Endothelial cell of umbilical vein (primary cell): Measurements from ENCODE around the gene CRKL. TPM values are rescaled to one million over a fixed set of nuclear protein-coding genes. Genes with fewer than 3 reads are reported as not detected.

Experiments
- BruUV-seq: library from RNA; stranded (reverse); fragments of 400-500 nt; replicated peaks from 2 replicates; lab custom pipeline; 2021; lab: Mats Ljungman, UMichigan
- CTCF ChIA-PET: fragments of 300-600, 350-600 bp; sonication (Branson Sonifier 250); formaldehyde crosslinking; loops from one replicate; lab custom pipeline; 2021; ENCODE audit warnings: antibody characterized with exemption, inconsistent platforms; lab: Charles Lee
- POLR2A ChIA-PET: fragments of 300-600, 350-600 bp; sonication (Branson Sonifier 250); formaldehyde crosslinking; loops from one replicate; lab custom pipeline; 2021; ENCODE audit warnings: antibody characterized with exemption, inconsistent platforms; lab: Charles Lee
- DNase-seq: peaks from one replicate; pipeline ENCODE4 v3.0.0-alpha.2; 2011; ENCODE audit warnings: low read depth, low spot score
- FAIRE-seq: peaks from 2 replicates; lab custom pipeline; 2011; peaks lifted over from hg19 to GRCh38; lab: Jason Lieb, UNC
- H2AFZ ChIP-seq: 2 replicates; pipeline ENCODE4 v1.6.0; 2012; ENCODE audit warnings: low read depth, low read length, control low read depth, inconsistent platforms
- H3K27ac ChIP-seq: 2 replicates; pipeline ENCODE4 v1.5.1; 2011; ENCODE audit warnings: low read depth, mild to moderate bottlenecking, control low read depth, low read length, moderate library complexity; ENCODE audit not compliant: insufficient read depth
- H3K27me3 ChIP-seq, 2 experiments: 2 replicates each; pipeline versions ENCODE4 v1.6.0 to v1.6.1; 2011; ENCODE audit warnings: low read length in 2 of 2, mixed read lengths in 1 of 2; ENCODE audit not compliant: control insufficient read depth in 2 of 2, insufficient read depth in 2 of 2
- H3K36me3 ChIP-seq, 2 experiments: 2 replicates in 1 of 2; 3 replicates in 1 of 2; pipeline ENCODE4 v1.5.1; 2011; ENCODE audit warnings: low read length in 2 of 2, mild to moderate bottlenecking in 1 of 2, moderate library complexity in 1 of 2; ENCODE audit not compliant: control insufficient read depth in 2 of 2, insufficient read depth in 2 of 2; ENCODE audit errors: extremely low read depth in 1 of 2
- H3K4me1 ChIP-seq: 3 replicates; pipeline ENCODE4 v1.5.1; 2011; ENCODE audit warnings: mild to moderate bottlenecking, low read length; ENCODE audit not compliant: control insufficient read depth, insufficient read depth; ENCODE audit errors: extremely low read depth
- H3K4me2 ChIP-seq: 2 replicates; pipeline ENCODE4 v1.6.1; 2011; ENCODE audit warnings: low read length, control low read depth, mixed read lengths; ENCODE audit not compliant: insufficient read depth
- H3K4me3 ChIP-seq, 3 experiments: fragments of 200-600 bp in 1 of 3; sonication (generic), shearing (Covaris generic) in 1 of 3; replicated peaks in 1 of 3; 2 replicates each; pipeline ENCODE4 v1.5.1; 2011 to 2016; ENCODE audit warnings: control low read depth in 3 of 3, low read length in 3 of 3, mild to moderate bottlenecking in 2 of 3, inconsistent platforms in 1 of 3, low read depth in 1 of 3, moderate library complexity in 1 of 3; ENCODE audit not compliant: insufficient read depth in 1 of 3
- H3K79me2 ChIP-seq: 2 replicates; pipeline ENCODE4 v1.6.0; 2012; ENCODE audit warnings: low read length, inconsistent platforms; ENCODE audit not compliant: control insufficient read depth, insufficient read depth
- H3K9ac ChIP-seq: replicated peaks from 2 replicates; pipeline ENCODE3; 2011; ENCODE audit warnings: low read length, control low read depth; ENCODE audit not compliant: insufficient read depth; ENCODE audit errors: extremely low read depth
- H3K9me1 ChIP-seq: replicated peaks from 3 replicates; pipeline ENCODE4 v1.6.0; 2011; ENCODE audit warnings: mild to moderate bottlenecking, low read length; ENCODE audit not compliant: control insufficient read depth, insufficient read depth; ENCODE audit errors: extremely low read depth
- H3K9me3 ChIP-seq: replicated peaks from 2 replicates; pipeline ENCODE4 v1.5.1; 2012; ENCODE audit warnings: low read length, inconsistent platforms; ENCODE audit not compliant: control insufficient read depth, insufficient read depth
- H4K20me1 ChIP-seq: replicated peaks from 2 replicates; pipeline ENCODE3; 2011; ENCODE audit warnings: mild to moderate bottlenecking, low read length; ENCODE audit not compliant: control insufficient read depth, insufficient read depth; ENCODE audit errors: extremely low read depth
- EZH2 ChIP-seq: IDR thresholded peaks from 2 replicates; pipeline ENCODE4 v1.6.1; 2012; ENCODE audit warnings: borderline replicate concordance, low read depth, mild to moderate bottlenecking, moderate library complexity, low read length, inconsistent platforms; ENCODE audit not compliant: severe bottlenecking
- FOS ChIP-seq: IDR thresholded peaks from 2 replicates; pipeline ENCODE4 v1.6.1; 2011; ENCODE audit warnings: mild to moderate bottlenecking, low read length, moderate library complexity, borderline replicate concordance; ENCODE audit not compliant: insufficient read depth
- GATA2 ChIP-seq: IDR thresholded peaks from 2 replicates; pipeline ENCODE4 v1.7.0; 2011; ENCODE audit warnings: low read depth, mild to moderate bottlenecking, moderate library complexity, mixed read lengths, low read length; ENCODE audit not compliant: insufficient read length, insufficient read depth
- JUN ChIP-seq: IDR thresholded peaks from 2 replicates; pipeline ENCODE4 v1.6.1; 2011; ENCODE audit warnings: borderline replicate concordance, low read depth; ENCODE audit not compliant: insufficient read length, insufficient read depth
- MYC ChIP-seq: IDR thresholded peaks from one replicate; pipeline ENCODE4 v1.6.1; 2011; ENCODE audit warnings: mild to moderate bottlenecking, low read depth, low read length
- POLR2A ChIP-seq: IDR thresholded peaks from 2 replicates; pipeline ENCODE4 v1.6.1; 2012; ENCODE audit warnings: low read depth, mild to moderate bottlenecking, control low read depth, low read length
- POLR2AphosphoS5 ChIP-seq: IDR thresholded peaks from 2 replicates; pipeline ENCODE4 v1.6.1; 2012; ENCODE audit warnings: low read depth, mild to moderate bottlenecking, control low read depth, low read length, moderate library complexity; ENCODE audit not compliant: insufficient read depth
- dilution Hi-C: fragments of 300-500 bp; cut with MboI; formaldehyde crosslinking; loops from one replicate; pipeline ENCODE4 v1.15.0; 2019; ENCODE audit warnings: low sequenced_read_pairs; ENCODE audit not compliant: extremely low pct_ligation_motif_present
- intact Hi-C: fragments of 100-400 bp; cut with micrococcal nuclease; formaldehyde crosslinking; loops from one replicate; pipeline ENCODE4 v1.10.0; 2022
- polyA plus RNA-seq, 4 experiments: library from polyadenylated mRNA; depleted of rRNA in 3 of 4; stranded (reverse) in 3 of 4; unstranded in 1 of 4; fragments of >200 nt; gene quantifications; 2 replicates each; pipeline versions ENCODE4 v1.2.1 to v1.2.3, GENCODE V29; 2011 to 2012; ENCODE audit warnings: missing spikeins in 1 of 4
- total RNA-seq: library from RNA; stranded (reverse); gene quantifications from 2 replicates; pipeline ENCODE4 v1.2.3, GENCODE V29; 2021
- TF ChIP-seq, protein P1 (sequence below): IDR thresholded peaks from 2 replicates; pipeline ENCODE4 v1.6.1; 2011; ENCODE audit not compliant: insufficient read depth, insufficient read length
- TF ChIP-seq, protein P2 (sequence below), 2 donors: IDR thresholded peaks; 1 replicate in 1 of 2; 2 replicates in 1 of 2; pipeline ENCODE4 v1.5.1; 2011; ENCODE audit warnings: low read length in 2 of 2, mild to moderate bottlenecking in 2 of 2, moderate library complexity in 2 of 2, control low read depth in 1 of 2, inconsistent platforms in 1 of 2, low read depth in 1 of 2; ENCODE audit not compliant: insufficient read depth in 1 of 2; ENCODE audit errors: extremely low read depth in 1 of 2

The CRKL gene
- total and polyA plus RNA-seq, 2 donors (not counting 3 experiments of a cell fraction or from before 2014, with no cell fraction given), result 18.0 to 50.6 TPM

DNA sequence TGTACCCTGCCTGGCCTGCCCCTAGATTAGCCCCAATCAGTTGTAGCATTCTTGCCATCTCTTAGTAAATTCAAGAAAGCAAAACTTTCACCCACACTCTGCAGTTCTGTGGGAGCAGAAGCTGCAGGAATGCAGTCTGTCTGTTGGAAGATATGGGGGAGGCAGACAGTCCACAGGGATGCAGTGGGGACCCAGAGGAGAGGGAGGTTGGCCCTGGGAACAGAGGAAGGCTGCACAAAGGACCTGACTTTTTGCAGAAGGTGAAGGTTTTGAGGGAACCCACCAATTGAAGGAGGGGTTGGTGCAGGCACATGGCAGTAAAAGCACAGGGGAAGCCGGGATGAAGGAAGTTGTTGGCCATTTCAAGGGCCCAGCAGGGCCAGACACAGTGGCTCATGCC, 41.9 kb upstream of the CRKL start:
- H3K4me1 ChIP-seq, result no peaks in the 10 kb centered on the region
- intact Hi-C loops, result no loop called here

DNA sequence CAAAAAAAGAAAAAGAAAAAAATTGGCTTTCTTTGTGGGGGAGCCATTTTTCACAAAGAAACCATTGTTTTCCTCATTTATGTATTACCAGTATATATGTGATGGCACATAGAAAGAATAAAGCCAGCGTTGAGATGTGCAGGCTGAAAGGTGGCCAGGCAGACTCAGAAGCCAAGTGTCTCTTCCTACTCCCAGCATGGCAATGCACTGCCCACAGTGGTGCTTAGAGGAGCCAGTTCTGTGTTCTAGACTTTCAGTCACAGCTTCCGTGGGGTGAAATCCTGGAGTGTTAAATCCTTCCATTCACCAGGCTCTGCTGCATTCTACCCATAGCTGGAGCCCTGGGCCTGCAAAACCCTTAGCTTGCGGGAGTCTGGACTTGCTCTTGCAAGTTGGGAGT, 39.5 kb upstream of the CRKL start:
- H3K79me2 ChIP-seq, result no peaks in the 10 kb centered on the region
- no peaks in the 10 kb centered on the region for H3K9me1 ChIP-seq
- no peaks in the 10 kb centered on the region for H4K20me1 ChIP-seq
- H3K9ac ChIP-seq, result no peak overlapping the region
- dilution Hi-C loops (no loop called here), intact Hi-C loops (no loop called here)
- H3K4me1 ChIP-seq, result no peaks in the 10 kb centered on the region
- H3K9me3 ChIP-seq, result no peaks in the 10 kb centered on the region
- H2AFZ ChIP-seq, result no peak overlapping the region
- TF ChIP-seq MYC, result no peak
- TF ChIP-seq EZH2, result no peak
- no peak for TF ChIP-seq JUN
- TF ChIP-seq, protein P1, sequence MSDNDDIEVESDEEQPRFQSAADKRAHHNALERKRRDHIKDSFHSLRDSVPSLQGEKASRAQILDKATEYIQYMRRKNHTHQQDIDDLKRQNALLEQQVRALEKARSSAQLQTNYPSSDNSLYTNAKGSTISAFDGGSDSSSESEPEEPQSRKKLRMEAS, result no peak
- TF ChIP-seq, protein P2, sequence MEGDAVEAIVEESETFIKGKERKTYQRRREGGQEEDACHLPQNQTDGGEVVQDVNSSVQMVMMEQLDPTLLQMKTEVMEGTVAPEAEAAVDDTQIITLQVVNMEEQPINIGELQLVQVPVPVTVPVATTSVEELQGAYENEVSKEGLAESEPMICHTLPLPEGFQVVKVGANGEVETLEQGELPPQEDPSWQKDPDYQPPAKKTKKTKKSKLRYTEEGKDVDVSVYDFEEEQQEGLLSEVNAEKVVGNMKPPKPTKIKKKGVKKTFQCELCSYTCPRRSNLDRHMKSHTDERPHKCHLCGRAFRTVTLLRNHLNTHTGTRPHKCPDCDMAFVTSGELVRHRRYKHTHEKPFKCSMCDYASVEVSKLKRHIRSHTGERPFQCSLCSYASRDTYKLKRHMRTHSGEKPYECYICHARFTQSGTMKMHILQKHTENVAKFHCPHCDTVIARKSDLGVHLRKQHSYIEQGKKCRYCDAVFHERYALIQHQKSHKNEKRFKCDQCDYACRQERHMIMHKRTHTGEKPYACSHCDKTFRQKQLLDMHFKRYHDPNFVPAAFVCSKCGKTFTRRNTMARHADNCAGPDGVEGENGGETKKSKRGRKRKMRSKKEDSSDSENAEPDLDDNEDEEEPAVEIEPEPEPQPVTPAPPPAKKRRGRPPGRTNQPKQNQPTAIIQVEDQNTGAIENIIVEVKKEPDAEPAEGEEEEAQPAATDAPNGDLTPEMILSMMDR (IDR thresholded peaks at IDR 0.05; ENCODE audit: extremely low read depth in 1 of 2, insufficient read depth in 1 of 2, low read depth in 1 of 2, low read length in 2 of 2), result no peak
- no peak for TF ChIP-seq GATA2
- no peak for TF ChIP-seq POLR2A
- TF ChIP-seq FOS, result no peak
- no peak for TF ChIP-seq POLR2AphosphoS5
- DNase-seq, result no peak
- CTCF ChIA-PET, result no interaction called here
- H3K36me3 ChIP-seq, result peaks cover 0 to 19% of the 10 kb centered on the region in 2 experiments
- POLR2A ChIA-PET, result no interaction called here
- no peak overlapping the region for H3K27ac ChIP-seq
- no peak overlapping the region for H3K4me2 ChIP-seq
- no peak overlapping the region for H3K4me3 ChIP-seq
- FAIRE-seq, result no peak
- H3K27me3 ChIP-seq, result no peaks in the 10 kb centered on the region
- no TSS peak for BruUV-seq

More for the DNA sequence above, 41.9 kb upstream of the CRKL start:
- FAIRE-seq, result no peak
- no peak overlapping the region for H3K27ac ChIP-seq
- dilution Hi-C loops, result no loop called here
- TF ChIP-seq POLR2AphosphoS5, result no peak
- TF ChIP-seq, protein P2 (IDR thresholded peaks at IDR 0.05; ENCODE audit: extremely low read depth in 1 of 2, insufficient read depth in 1 of 2, low read depth in 1 of 2, low read length in 2 of 2), result no peak
- TF ChIP-seq MYC, result no peak
- TF ChIP-seq POLR2A, result no peak
- no peak for TF ChIP-seq JUN
- TF ChIP-seq GATA2, result no peak
- TF ChIP-seq FOS, result no peak
- H3K36me3 ChIP-seq, result peaks cover 3 to 15% of the 10 kb centered on the region in 2 experiments
- H3K9ac ChIP-seq, result no peak overlapping the region
- H4K20me1 ChIP-seq, result no peaks in the 10 kb centered on the region
- no peak overlapping the region for H3K4me3 ChIP-seq
- ChIA-PET POLR2A (no interaction called here), CTCF (interaction anchor here (1.2 to 1.4 kb wide), 3 partner anchors 10 to 71 kb away, joined by 3 to 10 read pairs (median 3); no protein-coding TSS in a partner anchor)
- H3K9me1 ChIP-seq, result no peaks in the 10 kb centered on the region
- H3K9me3 ChIP-seq, result no peaks in the 10 kb centered on the region
- no peaks in the 10 kb centered on the region for H3K79me2 ChIP-seq
- H3K27me3 ChIP-seq, result no peaks in the 10 kb centered on the region
- no peak overlapping the region for H3K4me2 ChIP-seq
- no peak for DNase-seq
- BruUV-seq, result no TSS peak
- H2AFZ ChIP-seq, result no peak overlapping the region
